HEK293 (cell line): Measurements from ENCODE around the gene NAA25.

Experiments
- CTCF ChIP-seq: fragments of 450-650 bp; formaldehyde crosslinking; IDR thresholded peaks from 2 replicates; pipeline ENCODE4 v1.5.1; 2016; ENCODE audit warnings: missing biosample characterization, missing genetic modification characterization
- MYNN ChIP-seq: fragments of 450-650 bp; formaldehyde crosslinking; IDR thresholded peaks from 2 replicates; pipeline ENCODE4 v1.5.1; 2016; ENCODE audit warnings: missing biosample characterization, missing genetic modification characterization, borderline replicate concordance
- ZNF114 ChIP-seq: fragments of 450-650 bp; formaldehyde crosslinking; IDR thresholded peaks from 2 replicates; pipeline ENCODE4 v1.5.0; 2017; ENCODE audit warnings: missing biosample characterization, missing genetic modification characterization
- ZNF121 ChIP-seq: fragments of 450-650 bp; formaldehyde crosslinking; IDR thresholded peaks from 2 replicates; pipeline ENCODE4 v1.5.1; 2016; ENCODE audit warnings: missing biosample characterization, missing genetic modification characterization
- ZNF157 ChIP-seq: fragments of 450-650 bp; formaldehyde crosslinking; IDR thresholded peaks from 2 replicates; pipeline ENCODE4 v1.5.1; 2016; ENCODE audit warnings: missing biosample characterization, missing genetic modification characterization
- ZNF174 ChIP-seq: fragments of 450-650 bp; formaldehyde crosslinking; IDR thresholded peaks from 2 replicates; pipeline ENCODE4 v1.5.0; 2017; ENCODE audit warnings: missing biosample characterization, mild to moderate bottlenecking, missing genetic modification characterization
- ZNF175 ChIP-seq: fragments of 450-650 bp; formaldehyde crosslinking; IDR thresholded peaks from 2 replicates; pipeline ENCODE4 v1.5.1; 2016; ENCODE audit warnings: missing biosample characterization, missing genetic modification characterization
- ZNF24 ChIP-seq: fragments of 450-650 bp; formaldehyde crosslinking; IDR thresholded peaks from 2 replicates; pipeline ENCODE4 v1.5.1; 2016; ENCODE audit warnings: missing biosample characterization, missing genetic modification characterization
- ZNF785 ChIP-seq: fragments of 450-650 bp; formaldehyde crosslinking; IDR thresholded peaks from 2 replicates; pipeline ENCODE4 v1.5.1; 2016; ENCODE audit warnings: missing biosample characterization, missing genetic modification characterization
- TF ChIP-seq, protein P1 (sequence below): fragments of 450-650 bp; formaldehyde crosslinking; IDR thresholded peaks from 2 replicates; pipeline ENCODE4 v1.5.0; 2017; ENCODE audit warnings: missing biosample characterization, missing genetic modification characterization, borderline replicate concordance

- TF ChIP-seq ZNF174 (tag by site-specific recombination) = no peak
- no peak for TF ChIP-seq MYNN (tag by site-specific recombination)
- no peak for TF ChIP-seq ZNF785 (tag by site-specific recombination)
- TF ChIP-seq ZNF121 = no peak
- no peak for TF ChIP-seq ZNF114 (tag by site-specific recombination)
- TF ChIP-seq, protein P1, sequence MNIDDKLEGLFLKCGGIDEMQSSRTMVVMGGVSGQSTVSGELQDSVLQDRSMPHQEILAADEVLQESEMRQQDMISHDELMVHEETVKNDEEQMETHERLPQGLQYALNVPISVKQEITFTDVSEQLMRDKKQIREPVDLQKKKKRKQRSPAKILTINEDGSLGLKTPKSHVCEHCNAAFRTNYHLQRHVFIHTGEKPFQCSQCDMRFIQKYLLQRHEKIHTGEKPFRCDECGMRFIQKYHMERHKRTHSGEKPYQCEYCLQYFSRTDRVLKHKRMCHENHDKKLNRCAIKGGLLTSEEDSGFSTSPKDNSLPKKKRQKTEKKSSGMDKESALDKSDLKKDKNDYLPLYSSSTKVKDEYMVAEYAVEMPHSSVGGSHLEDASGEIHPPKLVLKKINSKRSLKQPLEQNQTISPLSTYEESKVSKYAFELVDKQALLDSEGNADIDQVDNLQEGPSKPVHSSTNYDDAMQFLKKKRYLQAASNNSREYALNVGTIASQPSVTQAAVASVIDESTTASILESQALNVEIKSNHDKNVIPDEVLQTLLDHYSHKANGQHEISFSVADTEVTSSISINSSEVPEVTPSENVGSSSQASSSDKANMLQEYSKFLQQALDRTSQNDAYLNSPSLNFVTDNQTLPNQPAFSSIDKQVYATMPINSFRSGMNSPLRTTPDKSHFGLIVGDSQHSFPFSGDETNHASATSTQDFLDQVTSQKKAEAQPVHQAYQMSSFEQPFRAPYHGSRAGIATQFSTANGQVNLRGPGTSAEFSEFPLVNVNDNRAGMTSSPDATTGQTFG = no peak
- no peak for TF ChIP-seq ZNF24 (tag by site-specific recombination)
- no peak for TF ChIP-seq ZNF175 (tag by site-specific recombination)
- TF ChIP-seq ZNF157 (tag by site-specific recombination) = no peak
- no peak for TF ChIP-seq CTCF (tag by site-specific recombination)
Observed at GRCh38 chr12:111992464-111992863, 116.1 kb downstream of the NAA25 start.
